Chondrocyte (in vitro differentiated cells): ENCODE measurements around the gene MYO1D. TPM values are rescaled to one million over a fixed set of nuclear protein-coding genes. Genes with fewer than 3 reads are reported as not detected.

Experiments used
- DNase-seq: peaks from one replicate; pipeline ENCODE4 v3.0.0; 2021; ENCODE audit warnings: mixed read lengths, low spot score
- H3K27ac Mint-ChIP-seq: one replicate; pipeline ENCODE4 v1.8.0; 2021; ENCODE audit warnings: mild to moderate bottlenecking, moderate library complexity, mixed read lengths; ENCODE audit not compliant: unreplicated experiment
- H3K27me3 Mint-ChIP-seq: 2 replicates; pipeline ENCODE4 v1.8.0; 2021; ENCODE audit warnings: low read depth, mixed read lengths
- H3K36me3 Mint-ChIP-seq: 2 replicates; pipeline ENCODE4 v1.8.0; 2021; ENCODE audit warnings: low read depth, mixed read lengths
- H3K4me1 Mint-ChIP-seq: 2 replicates; pipeline ENCODE4 v1.8.0; 2021; ENCODE audit warnings: low read depth, mild to moderate bottlenecking, mixed read lengths
- H3K4me3 Mint-ChIP-seq: one replicate; pipeline ENCODE4 v1.8.0; 2021; ENCODE audit warnings: mild to moderate bottlenecking, moderate library complexity, mixed read lengths; ENCODE audit not compliant: unreplicated experiment
- H3K9me3 Mint-ChIP-seq: 2 replicates; pipeline ENCODE4 v1.8.0; 2021; ENCODE audit warnings: low read depth, mixed read lengths
- total RNA-seq: library from RNA; stranded (reverse); gene quantifications from 3 replicates; pipeline ENCODE4 v1.2.1, GENCODE V29; 2021
- TF ChIP-seq, protein P1 (sequence below): fragments of 200-600 bp; sonication (generic); IDR thresholded peaks from 2 replicates; pipeline ENCODE4 v1.5.0; 2021; ENCODE audit warnings: antibody characterized with exemption, mild to moderate bottlenecking, moderate library complexity

The MYO1D gene
- total RNA-seq, 1 donor from 2014 or later = 107 TPM

DNA sequence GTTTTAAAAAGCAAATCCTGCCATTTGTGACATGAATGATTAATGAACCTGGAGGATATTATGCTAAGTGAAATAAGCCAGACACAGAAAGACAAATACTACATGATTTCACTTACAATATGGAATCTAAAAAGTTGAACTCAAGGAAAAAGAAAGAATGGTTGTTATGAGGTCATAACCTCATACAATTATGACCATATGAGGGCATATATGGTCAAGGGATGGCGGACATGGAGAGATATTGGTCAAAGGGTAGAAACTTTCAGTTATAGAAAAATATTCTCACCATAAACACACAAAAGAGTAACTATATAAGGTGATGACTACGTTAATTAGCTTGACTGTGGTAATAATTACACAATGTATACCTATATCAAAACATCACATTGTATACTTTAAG lies 56.5 kb downstream of the MYO1D start:
- no peak overlapping the region for H3K27ac Mint-ChIP-seq
- H3K36me3 Mint-ChIP-seq = no peaks in the 10 kb centered on the region
- peaks cover 39% of the 10 kb centered on the region for H3K4me1 Mint-ChIP-seq
- H3K4me3 Mint-ChIP-seq = no peak overlapping the region
- TF ChIP-seq, protein P1, sequence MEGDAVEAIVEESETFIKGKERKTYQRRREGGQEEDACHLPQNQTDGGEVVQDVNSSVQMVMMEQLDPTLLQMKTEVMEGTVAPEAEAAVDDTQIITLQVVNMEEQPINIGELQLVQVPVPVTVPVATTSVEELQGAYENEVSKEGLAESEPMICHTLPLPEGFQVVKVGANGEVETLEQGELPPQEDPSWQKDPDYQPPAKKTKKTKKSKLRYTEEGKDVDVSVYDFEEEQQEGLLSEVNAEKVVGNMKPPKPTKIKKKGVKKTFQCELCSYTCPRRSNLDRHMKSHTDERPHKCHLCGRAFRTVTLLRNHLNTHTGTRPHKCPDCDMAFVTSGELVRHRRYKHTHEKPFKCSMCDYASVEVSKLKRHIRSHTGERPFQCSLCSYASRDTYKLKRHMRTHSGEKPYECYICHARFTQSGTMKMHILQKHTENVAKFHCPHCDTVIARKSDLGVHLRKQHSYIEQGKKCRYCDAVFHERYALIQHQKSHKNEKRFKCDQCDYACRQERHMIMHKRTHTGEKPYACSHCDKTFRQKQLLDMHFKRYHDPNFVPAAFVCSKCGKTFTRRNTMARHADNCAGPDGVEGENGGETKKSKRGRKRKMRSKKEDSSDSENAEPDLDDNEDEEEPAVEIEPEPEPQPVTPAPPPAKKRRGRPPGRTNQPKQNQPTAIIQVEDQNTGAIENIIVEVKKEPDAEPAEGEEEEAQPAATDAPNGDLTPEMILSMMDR = no peak
- no peaks in the 10 kb centered on the region for H3K27me3 Mint-ChIP-seq
- no peak for DNase-seq
- H3K9me3 Mint-ChIP-seq = no peaks in the 10 kb centered on the region

DNA sequence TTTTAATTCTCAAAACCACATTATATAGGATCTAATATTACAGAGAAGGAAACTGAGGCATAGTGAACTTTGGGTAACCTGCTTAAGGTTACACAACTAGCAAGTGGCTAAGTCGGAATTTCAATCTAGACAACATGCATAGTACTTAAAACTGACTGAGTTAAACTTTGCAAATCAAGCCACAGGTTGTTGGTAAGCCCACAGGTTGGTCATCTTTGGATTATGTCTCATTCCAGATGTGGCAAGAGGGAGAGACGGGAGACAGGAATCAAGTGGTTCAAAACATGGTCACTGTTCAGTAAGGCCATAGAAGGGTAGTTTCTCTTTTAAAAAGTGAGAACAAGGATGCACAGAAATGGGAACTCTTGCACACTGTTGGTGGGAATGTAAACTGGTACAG lies 57.1 kb downstream of the MYO1D start:
- DNase-seq = no peak
- TF ChIP-seq, protein P1 = no peak
- H3K4me1 Mint-ChIP-seq = peaks cover 40% of the 10 kb centered on the region
- no peaks in the 10 kb centered on the region for H3K36me3 Mint-ChIP-seq
- peak overlapping the region; percentile 85 for H3K27ac Mint-ChIP-seq
- no peak overlapping the region for H3K4me3 Mint-ChIP-seq
- no peaks in the 10 kb centered on the region for H3K27me3 Mint-ChIP-seq
- no peaks in the 10 kb centered on the region for H3K9me3 Mint-ChIP-seq

DNA sequence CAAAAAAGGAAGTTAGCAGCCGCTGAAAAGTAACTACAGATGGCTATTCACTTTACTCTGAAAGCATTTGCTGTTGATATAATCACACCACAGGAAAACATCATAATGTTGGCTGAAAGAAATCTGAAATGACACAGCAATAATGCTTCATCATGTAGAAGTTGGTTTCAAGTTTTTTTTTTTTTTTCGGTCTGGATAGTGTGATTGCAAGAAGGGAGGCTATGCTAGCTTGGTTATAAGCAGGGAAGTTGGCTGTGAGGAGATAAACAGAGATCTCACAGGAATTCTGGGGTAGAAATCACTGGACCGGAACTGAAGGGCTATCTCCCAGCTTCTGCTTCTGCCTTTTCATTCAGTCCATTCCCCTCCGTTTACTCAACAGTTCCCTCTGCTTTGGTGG lies 57.9 kb downstream of the MYO1D start:
- Mint-ChIP-seq H3K4me1 (peaks cover 36% of the 10 kb centered on the region), H3K36me3 (no peaks in the 10 kb centered on the region), H3K9me3 (no peaks in the 10 kb centered on the region), H3K27ac (peak overlapping the region; percentile 85), H3K27me3 (no peaks in the 10 kb centered on the region), H3K4me3 (no peak overlapping the region)
- TF ChIP-seq, protein P1 = no peak
- DNase-seq = no peak

DNA sequence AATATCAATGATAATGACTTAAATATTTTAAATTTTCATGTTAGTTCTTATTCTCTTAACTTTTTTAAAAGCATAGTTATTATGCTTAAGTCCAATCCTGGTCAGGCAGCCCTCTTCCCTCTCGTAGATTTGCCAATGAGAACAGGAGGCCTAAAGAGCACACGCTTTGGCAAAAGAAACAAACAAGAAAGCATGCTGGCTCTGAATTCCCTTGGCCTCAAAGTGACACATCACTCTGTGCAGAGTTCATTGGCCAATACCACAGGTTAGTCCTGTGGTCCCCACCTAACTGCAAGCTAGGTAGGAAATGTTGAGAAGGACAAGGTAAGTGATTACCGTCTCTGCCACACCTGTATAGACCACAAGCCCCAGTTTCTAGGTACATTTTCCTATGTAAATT lies 61.5 kb downstream of the MYO1D start:
- Mint-ChIP-seq H3K4me1 (peaks cover 34% of the 10 kb centered on the region), H3K36me3 (peaks cover 3% of the 10 kb centered on the region), H3K27ac (no peak overlapping the region), H3K4me3 (no peak overlapping the region), H3K27me3 (no peaks in the 10 kb centered on the region), H3K9me3 (no peaks in the 10 kb centered on the region)
- TF ChIP-seq, protein P1 = no peak
- DNase-seq = no peak

DNA sequence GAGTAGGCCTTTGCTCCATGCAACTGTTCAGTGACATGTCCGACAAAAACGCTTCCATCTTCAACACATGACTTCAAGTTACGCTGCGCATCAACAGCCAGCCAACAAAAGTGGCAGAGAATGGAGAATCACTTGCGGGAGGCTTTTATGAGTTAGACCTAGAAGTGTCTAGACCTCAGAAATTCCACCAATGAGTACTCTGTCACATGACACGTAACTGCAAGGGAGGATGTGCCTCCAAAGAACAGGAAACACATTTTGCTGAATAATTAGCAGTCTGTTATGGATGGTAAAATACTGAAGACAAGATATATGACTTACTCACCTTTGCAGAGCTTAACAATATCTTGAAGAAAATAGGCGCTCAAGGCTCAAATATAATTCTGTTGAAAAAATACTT lies 62.1 kb downstream of the MYO1D start:
- no peak overlapping the region for H3K27ac Mint-ChIP-seq

More for the DNA sequence above, 62.1 kb downstream of the MYO1D start:
- H3K27me3 Mint-ChIP-seq = no peaks in the 10 kb centered on the region
- peaks cover 5% of the 10 kb centered on the region for H3K36me3 Mint-ChIP-seq
- H3K9me3 Mint-ChIP-seq = no peaks in the 10 kb centered on the region
- DNase-seq = no peak
- H3K4me3 Mint-ChIP-seq = no peak overlapping the region
- TF ChIP-seq, protein P1 = no peak
- peaks cover 34% of the 10 kb centered on the region for H3K4me1 Mint-ChIP-seq
